Mucosa of descending colon (tissue), 3 donors: ENCODE data around the gene SART3. TPM values are rescaled to one million over a fixed set of nuclear protein-coding genes. Genes with fewer than 3 reads are reported as not detected.

Experiments used
- ATAC-seq: fragments of 200-7000 bp; cut with Tn5 transposase; one replicate; pipeline ENCODE4 v1.9.1; 2020; ENCODE audit warnings: mild to moderate bottlenecking, moderate library complexity
- DNase-seq, 3 donors: peaks; one replicate each; pipeline ENCODE4 v3.0.0-alpha.2; 2020
- H3K36me3 ChIP-seq: fragments of 200-600 bp; one replicate; pipeline ENCODE4 v1.8.0; 2021; ENCODE audit warnings: low read depth, mild to moderate bottlenecking
- H3K4me1 ChIP-seq: fragments of 200-600 bp; one replicate; pipeline ENCODE4 v1.8.0; 2021; ENCODE audit warnings: low read depth, mild to moderate bottlenecking
- H3K4me3 ChIP-seq: fragments of 200-600 bp; one replicate; pipeline ENCODE4 v1.8.0; 2021; ENCODE audit warnings: mild to moderate bottlenecking
- H3K9me3 ChIP-seq: fragments of 200-600 bp; one replicate; pipeline ENCODE4 v1.8.0; 2021; ENCODE audit warnings: mild to moderate bottlenecking
- CTCF ChIP-seq: fragments of 200-600 bp; IDR thresholded peaks from one replicate; pipeline ENCODE4 v1.8.0; 2022; ENCODE audit warnings: antibody characterized with exemption, mild to moderate bottlenecking
- intact Hi-C, 2 donors: fragments of 100-400 bp; cut with DNase I in 1 of 2; cut with micrococcal nuclease in 1 of 2; formaldehyde crosslinking; loops; one replicate each; pipeline versions ENCODE4 v1.11.0 to v1.11.1; 2022; cut with DNase I, micrococcal nuclease
- total RNA-seq, 3 donors: library from RNA; stranded (reverse); fragmentation: NEBNext Ultra II Directional in 2 of 3; extraction: Animal tissue kit (Norgen Biotek cat#: 25700) in 2 of 3; gene quantifications; one replicate each; pipeline versions ENCODE4 v1.2.1 to v1.2.4, GENCODE V29; 2021 to 2023
- donor health status: DM: no; HTN: no; CAD: no; lungs with moderate emphysema.
- donor health status: DM: no; HTN: no; CAD: no.
- donor health status: DM: no; HTN: yes; CAD: no.

The SART3 gene
- total RNA-seq, 3 donors from 2014 or later: 42.0 to 47.7 (median 47.6) TPM

GRCh38 chr12:108551535-108551934 is 9.4 kb downstream of the SART3 start:
- intact Hi-C loops: no loop called here
- no peaks in the 10 kb centered on the region for H3K9me3 ChIP-seq
- H3K36me3 ChIP-seq: no peaks in the 10 kb centered on the region
- H3K4me3 ChIP-seq: no peak overlapping the region
- DNase-seq: no peak
- ATAC-seq: no peak
- no peak for TF ChIP-seq CTCF
- no peaks in the 10 kb centered on the region for H3K4me1 ChIP-seq

GRCh38 chr12:108548954-108549521 is 11.9 kb downstream of the SART3 start:
- ATAC-seq: no peak
- Histone ChIP-seq H3K4me1 (no peaks in the 10 kb centered on the region), H3K36me3 (no peaks in the 10 kb centered on the region), H3K9me3 (no peaks in the 10 kb centered on the region), H3K4me3 (no peak overlapping the region)
- no peak for DNase-seq
- TF ChIP-seq CTCF: no peak
- intact Hi-C loops: no loop called here

GRCh38 chr12:108547686-108548085 is 13.3 kb downstream of the SART3 start:
- Histone ChIP-seq H3K4me3 (no peak overlapping the region), H3K36me3 (no peaks in the 10 kb centered on the region), H3K9me3 (no peaks in the 10 kb centered on the region), H3K4me1 (no peaks in the 10 kb centered on the region)
- no peak for ATAC-seq
- DNase-seq: no peak
- intact Hi-C loops: no loop called here
- TF ChIP-seq CTCF: no peak

- intact Hi-C loops: no loop called here
- Histone ChIP-seq H3K36me3 (no peaks in the 10 kb centered on the region), H3K4me3 (no peak overlapping the region), H3K9me3 (no peaks in the 10 kb centered on the region), H3K4me1 (no peaks in the 10 kb centered on the region)
- no peak for TF ChIP-seq CTCF
- no peak for ATAC-seq
- DNase-seq: no peak
Observed at GRCh38 chr12:108543652-108544051, 17.3 kb downstream of the SART3 start.

GRCh38 chr12:108542320-108542719 is 18.7 kb downstream of the SART3 start:
- no peak for DNase-seq
- intact Hi-C loops: no loop called here

More at GRCh38 chr12:108542320-108542719, 18.7 kb downstream of the SART3 start:
- no peaks in the 10 kb centered on the region for H3K9me3 ChIP-seq
- no peaks in the 10 kb centered on the region for H3K36me3 ChIP-seq
- no peak for TF ChIP-seq CTCF
- ATAC-seq: no peak
- H3K4me1 ChIP-seq: no peaks in the 10 kb centered on the region
- H3K4me3 ChIP-seq: no peak overlapping the region
